Suprapubic skin (tissue), 4 donors: Measurements from ENCODE around the gene KCNH6.

Experiments used
- CTCF ChIP-seq, 2 donors: fragments of 200-600 bp in 1 of 2; fragments of 450-650 bp in 1 of 2; sonication (generic) in 1 of 2; IDR thresholded peaks; one replicate each; pipeline ENCODE4 v1.5.1; 2016 to 2019; ENCODE audit warnings: antibody characterized with exemption in 2 of 2, mild to moderate bottlenecking in 1 of 2, moderate library complexity in 1 of 2
- POLR2A ChIP-seq, 2 donors: fragments of 450-650 bp; IDR thresholded peaks; one replicate each; pipeline ENCODE4 v1.6.1; 2017; ENCODE audit warnings: antibody characterized with exemption in 2 of 2, mild to moderate bottlenecking in 2 of 2, moderate library complexity in 2 of 2
- POLR2AphosphoS5 ChIP-seq, 3 donors: sonication (generic); formaldehyde crosslinking; IDR thresholded peaks; one replicate each; pipeline ENCODE4 v1.6.1; 2017; ENCODE audit warnings: antibody characterized with exemption in 3 of 3

DNA sequence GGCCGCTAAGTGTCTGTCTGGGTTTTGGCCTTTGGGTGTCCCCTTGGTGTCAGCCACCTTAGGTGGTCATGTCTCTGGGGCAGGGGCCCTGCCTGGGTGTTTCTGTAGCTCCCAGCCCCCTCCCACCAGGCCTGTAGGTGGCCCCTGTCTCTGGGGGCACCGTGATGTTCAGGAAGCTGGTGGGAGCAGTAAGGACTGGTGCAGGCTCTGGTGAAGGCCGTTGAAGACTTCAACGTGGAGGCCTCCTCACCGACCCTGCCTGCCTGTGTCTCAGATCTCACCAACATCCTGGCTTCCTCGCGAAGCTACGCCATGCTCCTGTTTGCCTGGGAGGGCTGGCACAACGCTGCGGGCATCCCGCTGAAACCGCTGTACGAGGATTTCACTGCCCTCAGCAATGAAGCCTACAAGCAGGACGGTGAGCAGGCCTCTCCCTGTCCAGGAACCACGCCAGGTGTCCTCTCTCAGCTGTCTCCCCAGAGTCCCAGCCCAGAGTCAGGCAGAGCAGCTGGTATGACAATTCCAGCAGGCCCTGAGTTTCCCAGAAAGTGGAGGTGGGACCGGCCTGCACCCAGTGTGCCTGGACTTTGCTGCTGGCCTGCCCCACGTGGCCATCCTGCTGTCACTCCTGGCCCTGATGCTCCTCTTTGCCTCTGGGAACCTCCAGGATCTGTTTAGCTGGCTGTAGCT lies 43.5 kb upstream of the KCNH6 start:
- TF ChIP-seq POLR2A (IDR thresholded peaks at IDR 0.05) = no peak
- no peak for TF ChIP-seq CTCF (IDR thresholded peaks at IDR 0.05)
- no peak for TF ChIP-seq POLR2AphosphoS5 (IDR thresholded peaks at IDR 0.05)
